Activated CD4-positive, alpha-beta T cell treated with anti-CD3 and anti-CD28 coated beads for 36 hours (primary cell): Measurements from ENCODE around the gene BCR. TPM values are rescaled to one million over a fixed set of nuclear protein-coding genes. Genes with fewer than 3 reads are reported as not detected.

Experiments
- ATAC-seq: fragments of 200-7000 bp; cut with Tn5 transposase; one replicate; pipeline ENCODE4 v1.10.0; 2021; ENCODE audit warnings: mild to moderate bottlenecking, moderate library complexity
- CTCF ChIA-PET: fragments of 350-600 bp; sonication (Branson Sonifier 250); formaldehyde crosslinking; loops from one replicate; lab custom pipeline; 2021; ENCODE audit warnings: antibody characterized with exemption; lab: Charles Lee
- POLR2A ChIA-PET: fragments of 350-600 bp; sonication (Branson Sonifier 250); formaldehyde crosslinking; loops from one replicate; lab custom pipeline; 2021; ENCODE audit warnings: antibody characterized with exemption, inconsistent platforms; lab: Charles Lee
- DNase-seq: peaks from one replicate; pipeline ENCODE4 v3.0.0-alpha.2; 2020
- H3K27ac Mint-ChIP-seq: one replicate; pipeline ENCODE4 v1.8.0; 2021; ENCODE audit warnings: mixed read lengths
- H3K27me3 Mint-ChIP-seq: one replicate; pipeline ENCODE4 v1.8.0; 2021; ENCODE audit warnings: mixed read lengths
- H3K36me3 Mint-ChIP-seq: one replicate; pipeline ENCODE4 v1.8.0; 2021; ENCODE audit warnings: low read depth, mixed read lengths
- H3K4me1 Mint-ChIP-seq: one replicate; pipeline ENCODE4 v1.8.0; 2021; ENCODE audit warnings: mixed read lengths
- H3K4me3 Mint-ChIP-seq: one replicate; pipeline ENCODE4 v1.8.0; 2021; ENCODE audit warnings: mild to moderate bottlenecking, moderate library complexity, mixed read lengths
- H3K9me3 Mint-ChIP-seq: one replicate; pipeline ENCODE4 v1.8.0; 2021; ENCODE audit warnings: low read depth, mixed read lengths
- intact Hi-C, 2 experiments: fragments of 100-400 bp; cut with DNase I in 1 of 2; cut with micrococcal nuclease in 1 of 2; formaldehyde crosslinking; loops; one replicate each; pipeline versions ENCODE4 v1.14.2 to v1.15.1; 2022 to 2024; cut with DNase I, micrococcal nuclease
- total RNA-seq, 2 experiments: library from RNA; stranded (reverse); gene quantifications; one replicate each; pipeline ENCODE4 v1.2.3, GENCODE V29; 2021

Gene BCR
- total RNA-seq, 2 experiments from 2014 or later = 45.5 to 58.0 TPM

GRCh38 chr22:23281053-23281405 lies 100.7 kb downstream of the BCR start:
- H3K4me3 Mint-ChIP-seq = no peak overlapping the region
- H3K4me1 Mint-ChIP-seq = peaks cover 25% of the 10 kb centered on the region
- ChIA-PET POLR2A (no interaction called here), CTCF (interaction anchor here (1.8 to 3.2 kb wide), 4 partner anchors 9 to 135 kb away, joined by 8 to 72 read pairs (median 14); partner anchors contain the start of genes BCR and RAB36)
- ATAC-seq (no peak), DNase-seq (no peak)
- no peaks in the 10 kb centered on the region for H3K27me3 Mint-ChIP-seq
- no peak overlapping the region for H3K27ac Mint-ChIP-seq
- intact Hi-C loops = loop anchor here (1.0 to 10.0 kb wide), 6 partner anchors 34 to 326 kb away; no protein-coding TSS in a partner anchor
- no peaks in the 10 kb centered on the region for H3K36me3 Mint-ChIP-seq
- no peaks in the 10 kb centered on the region for H3K9me3 Mint-ChIP-seq

GRCh38 chr22:23281406-23282088 lies 101.2 kb downstream of the BCR start:
- no peaks in the 10 kb centered on the region for H3K27me3 Mint-ChIP-seq
- H3K9me3 Mint-ChIP-seq = no peaks in the 10 kb centered on the region
- H3K4me3 Mint-ChIP-seq = no peak overlapping the region
- ChIA-PET CTCF (interaction anchor here (0.6 to 3.2 kb wide), 31 partner anchors 9 to 322 kb away, joined by 3 to 72 read pairs (median 4); partner anchors contain the start of genes BCR, RAB36 and RSPH14), POLR2A (interaction anchor here (0.6 to 1.1 kb wide), 4 partner anchors 9 to 112 kb away, joined by 3 to 4 read pairs (median 4); no protein-coding TSS in a partner anchor)
- DNase-seq = peak; percentile 89
- ATAC-seq = peak; percentile 71
- H3K36me3 Mint-ChIP-seq = no peaks in the 10 kb centered on the region
- intact Hi-C loops = loop anchor here (1.0 to 10.0 kb wide), 6 partner anchors 35 to 327 kb away; no protein-coding TSS in a partner anchor
- no peak overlapping the region for H3K27ac Mint-ChIP-seq
- H3K4me1 Mint-ChIP-seq = peaks cover 25% of the 10 kb centered on the region

DNA sequence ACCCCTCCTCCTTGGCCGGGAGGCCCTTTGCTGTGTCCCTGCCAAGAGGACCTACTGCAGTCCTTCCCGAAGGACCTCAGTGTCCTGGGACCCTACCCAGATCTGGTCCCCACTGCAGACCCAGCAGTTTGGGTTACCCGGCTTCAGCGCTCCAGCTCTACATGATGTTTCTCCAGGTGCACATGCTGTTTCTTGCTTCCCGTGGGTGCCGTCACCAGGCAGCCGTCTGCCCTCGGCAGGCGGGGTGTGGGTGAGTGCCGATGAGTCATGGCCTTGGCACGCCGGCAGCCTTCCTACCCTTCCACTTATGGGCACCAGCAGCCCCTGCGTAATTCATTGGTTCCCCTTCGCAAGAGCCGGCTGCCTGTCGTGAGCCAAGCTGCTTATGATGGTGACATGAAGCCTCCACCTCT lies 101.8 kb downstream of the BCR start:
- POLR2A ChIA-PET = interaction anchor here (0.6 to 1.1 kb wide), 4 partner anchors 9 to 112 kb away, joined by 3 to 4 read pairs (median 4); no protein-coding TSS in a partner anchor
- no peaks in the 10 kb centered on the region for H3K27me3 Mint-ChIP-seq
- H3K36me3 Mint-ChIP-seq = no peaks in the 10 kb centered on the region
- ATAC-seq (no peak), DNase-seq (no peak)
- intact Hi-C loops = loop anchor here in 1 of 2 experiments (1.0 to 10.0 kb wide), 3 partner anchors 40 to 327 kb away; no protein-coding TSS in a partner anchor
- peaks cover 25% of the 10 kb centered on the region for H3K4me1 Mint-ChIP-seq
- H3K4me3 Mint-ChIP-seq = no peak overlapping the region
- CTCF ChIA-PET = interaction anchor here (0.6 to 3.2 kb wide), 33 partner anchors 8 to 1047 kb away, joined by 3 to 72 read pairs (median 4); partner anchors contain the start of genes BCR, RAB36 and RSPH14
- H3K9me3 Mint-ChIP-seq = no peaks in the 10 kb centered on the region
- no peak overlapping the region for H3K27ac Mint-ChIP-seq

GRCh38 chr22:23282516-23282915 lies 102.2 kb downstream of the BCR start:
- no peak overlapping the region for H3K27ac Mint-ChIP-seq
- ATAC-seq = no peak
- intact Hi-C loops = loop anchor here in 1 of 2 experiments (1.0 to 10.0 kb wide), 3 partner anchors 40 to 328 kb away; no protein-coding TSS in a partner anchor
- DNase-seq = no peak
- ChIA-PET CTCF (interaction anchor here (0.6 to 3.2 kb wide), 24 partner anchors 8 to 1047 kb away, joined by 3 to 72 read pairs (median 4); partner anchors contain the start of genes BCR, RAB36 and RSPH14), POLR2A (interaction anchor here (0.6 to 1.1 kb wide), 3 partner anchors 100 to 113 kb away, joined by 3 to 4 read pairs (median 4); no protein-coding TSS in a partner anchor)
- no peaks in the 10 kb centered on the region for H3K9me3 Mint-ChIP-seq
- H3K4me1 Mint-ChIP-seq = peaks cover 25% of the 10 kb centered on the region
- no peaks in the 10 kb centered on the region for H3K27me3 Mint-ChIP-seq
- H3K4me3 Mint-ChIP-seq = no peak overlapping the region
- no peaks in the 10 kb centered on the region for H3K36me3 Mint-ChIP-seq

GRCh38 chr22:23282986-23283385 lies 102.7 kb downstream of the BCR start:
- Mint-ChIP-seq H3K36me3 (no peaks in the 10 kb centered on the region), H3K4me3 (no peak overlapping the region), H3K9me3 (no peaks in the 10 kb centered on the region), H3K4me1 (peaks cover 25% of the 10 kb centered on the region), H3K27ac (no peak overlapping the region), H3K27me3 (no peaks in the 10 kb centered on the region)
- CTCF ChIA-PET = interaction anchor here (0.6 to 3.2 kb wide), 8 partner anchors 8 to 1047 kb away, joined by 3 to 72 read pairs (median 6); partner anchors contain the start of gene RSPH14
- POLR2A ChIA-PET = no interaction called here
- intact Hi-C loops = loop anchor here in 1 of 2 experiments (1.0 to 10.0 kb wide), 3 partner anchors 41 to 328 kb away; no protein-coding TSS in a partner anchor
- DNase-seq (no peak), ATAC-seq (no peak)

DNA sequence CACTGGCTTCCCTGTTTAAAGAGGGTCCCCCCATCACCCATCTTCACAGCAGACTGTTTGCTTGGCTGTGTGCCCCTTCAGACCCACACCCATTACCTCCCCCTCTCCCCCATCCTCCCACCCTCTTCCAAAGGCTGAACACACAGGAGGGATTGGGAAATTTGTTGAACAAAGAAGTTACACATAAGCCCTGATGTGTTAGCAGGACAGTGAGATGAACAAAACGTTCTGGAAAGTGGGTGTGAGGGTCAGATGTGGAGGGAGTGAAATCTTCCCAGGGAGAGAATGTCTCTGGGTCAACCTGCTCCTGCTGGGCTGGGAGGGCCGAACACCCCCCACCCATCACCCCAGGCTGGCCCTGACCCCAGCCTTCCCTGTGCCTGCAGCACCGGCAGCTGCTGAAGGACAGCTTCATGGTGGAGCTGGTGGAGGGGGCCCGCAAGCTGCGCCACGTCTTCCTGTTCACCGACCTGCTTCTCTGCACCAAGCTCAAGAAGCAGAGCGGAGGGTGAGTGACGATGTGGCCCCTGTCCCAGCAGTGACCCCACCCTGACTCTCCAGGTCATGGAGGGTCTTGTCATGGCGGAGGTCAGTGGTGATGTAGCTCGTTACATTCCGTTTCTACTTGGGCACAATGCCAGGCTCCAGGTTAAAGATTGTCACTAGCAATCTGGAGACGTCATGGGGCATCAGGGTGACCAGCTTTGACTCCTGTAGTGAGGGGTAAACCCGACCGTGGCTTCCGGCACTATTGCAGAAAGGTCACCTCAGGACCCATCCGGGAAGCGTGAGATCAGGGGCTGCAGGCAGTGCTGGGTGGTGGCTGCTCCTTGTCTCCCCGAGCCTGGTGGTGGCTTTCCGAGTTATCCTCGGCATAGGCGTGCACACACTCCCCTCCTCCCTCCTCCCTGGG lies 103.5 kb downstream of the BCR start:
- H3K4me1 Mint-ChIP-seq = peaks cover 20% of the 10 kb centered on the region
- no peak overlapping the region for H3K27ac Mint-ChIP-seq
- no peak for ATAC-seq
- no peak overlapping the region for H3K4me3 Mint-ChIP-seq
- H3K9me3 Mint-ChIP-seq = no peaks in the 10 kb centered on the region
- H3K27me3 Mint-ChIP-seq = no peaks in the 10 kb centered on the region
- intact Hi-C loops = loop anchor here in 1 of 2 experiments (5.0 to 10.0 kb wide), 2 partner anchors 42 to 329 kb away; no protein-coding TSS in a partner anchor
- DNase-seq = no peak
- POLR2A ChIA-PET = no interaction called here
- H3K36me3 Mint-ChIP-seq = no peaks in the 10 kb centered on the region
- CTCF ChIA-PET = interaction anchor here (0.7 to 2.1 kb wide), 4 partner anchors 106 to 127 kb away, joined by 3 to 6 read pairs (median 4); no protein-coding TSS in a partner anchor

DNA sequence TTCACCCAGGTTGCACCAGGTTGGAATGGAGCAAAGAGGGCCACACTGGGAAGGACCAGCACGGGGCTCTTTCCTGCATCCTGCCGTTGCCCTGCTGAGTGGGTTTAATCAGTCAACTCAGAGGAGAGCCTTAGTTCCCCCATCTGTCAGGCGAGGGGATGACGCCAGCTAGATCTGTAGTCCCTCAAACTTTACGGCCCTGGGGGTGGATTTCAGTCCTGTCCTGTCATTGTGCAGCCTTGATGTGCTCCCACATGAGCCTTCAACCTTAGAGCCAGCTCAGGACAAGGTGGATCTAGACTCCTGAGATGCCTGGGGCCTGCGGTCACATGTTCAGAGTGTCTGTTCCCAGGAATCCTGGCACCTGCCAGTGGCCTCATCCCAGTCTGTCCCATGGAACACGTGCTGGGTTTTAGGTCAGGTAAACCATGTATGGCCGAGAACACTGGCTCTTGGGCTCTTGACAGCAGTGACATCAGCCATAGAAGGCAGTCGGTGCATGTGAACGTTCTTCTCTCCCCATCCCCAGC lies 104.3 kb downstream of the BCR start:
- intact Hi-C loops = loop anchor here in 1 of 2 experiments (5.0 to 10.0 kb wide), 2 partner anchors 42 to 330 kb away; no protein-coding TSS in a partner anchor
- H3K27me3 Mint-ChIP-seq = no peaks in the 10 kb centered on the region
- no peaks in the 10 kb centered on the region for H3K36me3 Mint-ChIP-seq
- no peaks in the 10 kb centered on the region for H3K9me3 Mint-ChIP-seq
- ChIA-PET POLR2A (no interaction called here), CTCF (interaction anchor here (0.6 to 2.1 kb wide), 6 partner anchors 22 to 128 kb away, joined by 3 to 6 read pairs (median 4); no protein-coding TSS in a partner anchor)
- peaks cover 15% of the 10 kb centered on the region for H3K4me1 Mint-ChIP-seq
- no peak for DNase-seq
- no peak for ATAC-seq
- H3K4me3 Mint-ChIP-seq = no peak overlapping the region
- H3K27ac Mint-ChIP-seq = no peak overlapping the region

DNA sequence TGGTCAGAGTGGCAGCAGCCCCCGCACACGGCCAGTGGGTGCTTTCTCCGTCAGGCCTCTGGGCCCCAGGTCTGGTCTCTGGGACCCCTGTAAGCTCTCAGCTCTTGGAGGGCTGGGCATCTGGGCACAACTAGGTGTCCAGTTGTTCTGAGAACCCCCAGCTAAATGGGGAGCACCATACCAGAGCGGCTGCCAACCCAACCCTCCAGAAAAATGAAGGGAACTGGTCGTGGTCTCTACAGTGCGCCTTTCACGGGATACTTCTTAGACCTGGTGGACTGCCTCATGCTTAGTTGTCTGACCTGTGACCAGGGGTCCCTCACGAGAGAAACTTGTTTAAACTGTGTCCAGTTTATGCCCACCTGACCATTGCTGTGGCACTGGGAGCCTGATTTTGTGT lies 104.9 kb downstream of the BCR start:
- no peak overlapping the region for H3K4me3 Mint-ChIP-seq
- no peaks in the 10 kb centered on the region for H3K27me3 Mint-ChIP-seq
- intact Hi-C loops = loop anchor here in 1 of 2 experiments (10.0 kb wide), 1 partner anchor 330 kb away; no protein-coding TSS in a partner anchor
- ChIA-PET POLR2A (no interaction called here), CTCF (interaction anchor here (0.6 to 2.1 kb wide), 5 partner anchors 12 to 111 kb away, joined by 3 to 8 read pairs (median 5); no protein-coding TSS in a partner anchor)
- no peak overlapping the region for H3K27ac Mint-ChIP-seq
- ATAC-seq (no peak), DNase-seq (no peak)
- no peaks in the 10 kb centered on the region for H3K9me3 Mint-ChIP-seq
- peaks cover 8% of the 10 kb centered on the region for H3K4me1 Mint-ChIP-seq
- H3K36me3 Mint-ChIP-seq = peaks cover 6% of the 10 kb centered on the region

- Mint-ChIP-seq H3K36me3 (peaks cover 10% of the 10 kb centered on the region), H3K27me3 (no peaks in the 10 kb centered on the region), H3K4me3 (no peak overlapping the region), H3K27ac (no peak overlapping the region), H3K9me3 (no peaks in the 10 kb centered on the region), H3K4me1 (peaks cover 3% of the 10 kb centered on the region)
- ATAC-seq (no peak), DNase-seq (no peak)
- CTCF ChIA-PET = interaction anchor here (0.7 to 1.9 kb wide), 5 partner anchors 11 to 116 kb away, joined by 3 to 8 read pairs (median 5); no protein-coding TSS in a partner anchor
- intact Hi-C loops = loop anchor here in 1 of 2 experiments (10.0 kb wide), 1 partner anchor 331 kb away; no protein-coding TSS in a partner anchor
- POLR2A ChIA-PET = no interaction called here
These were observed 105.4 kb downstream of the BCR start for GRCh38 chr22:23285734-23286133.

DNA sequence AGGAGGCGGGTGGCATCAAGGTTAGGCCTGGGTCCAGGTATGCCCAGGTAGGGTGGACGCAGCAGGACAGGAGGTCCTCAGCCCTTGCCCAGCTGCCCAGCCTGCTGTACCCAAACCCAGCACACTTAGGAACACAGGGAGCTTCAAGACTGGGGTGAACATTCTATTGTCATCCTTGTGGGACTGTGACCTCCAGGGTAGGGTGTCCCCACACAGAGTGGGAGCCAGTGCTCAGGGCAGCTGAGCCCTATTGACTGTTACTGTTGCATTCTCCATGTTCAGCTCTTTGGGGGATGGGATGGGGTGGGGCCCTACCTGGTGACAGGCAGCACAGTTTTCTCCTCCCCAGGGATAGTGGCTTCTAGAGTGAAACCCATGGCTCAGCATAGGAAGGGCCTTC lies 106.0 kb downstream of the BCR start:
- ATAC-seq = no peak
- H3K27me3 Mint-ChIP-seq = no peaks in the 10 kb centered on the region
- H3K36me3 Mint-ChIP-seq = peaks cover 10% of the 10 kb centered on the region

More for the DNA sequence above, 106.0 kb downstream of the BCR start:
- DNase-seq = no peak
- no peak overlapping the region for H3K27ac Mint-ChIP-seq
- CTCF ChIA-PET = interaction anchor here (0.7 to 1.9 kb wide), 6 partner anchors 11 to 117 kb away, joined by 3 to 8 read pairs (median 4); no protein-coding TSS in a partner anchor
- peaks cover under 1% of the 10 kb centered on the region for H3K4me1 Mint-ChIP-seq
- intact Hi-C loops = loop anchor here in 1 of 2 experiments (10.0 kb wide), 1 partner anchor 331 kb away; no protein-coding TSS in a partner anchor
- H3K9me3 Mint-ChIP-seq = no peaks in the 10 kb centered on the region
- H3K4me3 Mint-ChIP-seq = no peak overlapping the region
- POLR2A ChIA-PET = no interaction called here
